HS-27A (cell line): ENCODE results near the gene CGB2.
A peak's percentile ranks its signal among the peaks of the same experiment; 100 is the strongest.

Experiments
- DNase-seq: peaks from one replicate; pipeline ENCODE4 v3.0.0-alpha.2; 2012; ENCODE audit warnings: low read depth, missing footprints

Gene CGB2

GRCh38 chr19:49067554-49067953, 35.9 kb downstream of the CGB2 start:
- DNase-seq = no peak

GRCh38 chr19:49069026-49069425, 37.3 kb downstream of the CGB2 start:
- DNase-seq = no peak

GRCh38 chr19:49070416-49070815, 38.7 kb downstream of the CGB2 start:
- DNase-seq = no peak

GRCh38 chr19:49071860-49072547, 40.3 kb downstream of the CGB2 start:
- no peak for DNase-seq

GRCh38 chr19:49073514-49074378, 42.1 kb downstream of the CGB2 start:
- no peak for DNase-seq

GRCh38 chr19:49074869-49075268, 43.2 kb downstream of the CGB2 start:
- peak; percentile 49 for DNase-seq

GRCh38 chr19:49080392-49080791, 48.7 kb downstream of the CGB2 start:
- no peak for DNase-seq

- DNase-seq = no peak
These were observed 49.6 kb downstream of the CGB2 start for GRCh38 chr19:49081273-49081672.
